SKM-1 (cell line): ENCODE measurements around the gene TMPRSS15.

Experiments used
- DNase-seq: peaks from one replicate; lab custom pipeline; 2025; ENCODE audit not compliant: unreplicated experiment; lab: John Stamatoyannopoulos, UW

Gene TMPRSS15

DNA sequence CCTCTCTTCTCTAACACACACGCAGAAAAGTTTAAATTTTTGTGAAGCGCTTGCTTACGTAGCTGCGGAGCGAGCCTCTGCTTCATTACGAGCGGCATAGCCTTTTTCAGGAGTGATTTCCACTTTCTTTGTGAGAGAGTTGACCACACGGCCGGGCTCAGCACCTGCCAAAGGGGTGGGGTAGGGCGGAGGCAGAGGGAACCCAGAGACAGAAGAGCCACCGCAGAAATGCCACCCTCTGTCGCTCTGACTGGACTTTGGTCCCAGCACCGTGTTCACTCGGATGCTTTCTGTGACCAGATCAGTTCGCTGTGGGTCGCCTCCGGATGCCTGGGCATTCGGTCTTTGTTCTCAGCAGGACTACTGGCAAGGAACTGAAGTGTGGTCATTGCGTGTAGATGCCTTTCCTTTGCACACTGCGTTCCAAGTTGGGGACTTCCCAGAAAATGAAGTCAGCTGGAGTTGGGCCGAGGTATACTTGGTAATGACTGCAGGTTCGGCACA is 158.1 kb downstream of the TMPRSS15 start:
- no peak for DNase-seq

DNA sequence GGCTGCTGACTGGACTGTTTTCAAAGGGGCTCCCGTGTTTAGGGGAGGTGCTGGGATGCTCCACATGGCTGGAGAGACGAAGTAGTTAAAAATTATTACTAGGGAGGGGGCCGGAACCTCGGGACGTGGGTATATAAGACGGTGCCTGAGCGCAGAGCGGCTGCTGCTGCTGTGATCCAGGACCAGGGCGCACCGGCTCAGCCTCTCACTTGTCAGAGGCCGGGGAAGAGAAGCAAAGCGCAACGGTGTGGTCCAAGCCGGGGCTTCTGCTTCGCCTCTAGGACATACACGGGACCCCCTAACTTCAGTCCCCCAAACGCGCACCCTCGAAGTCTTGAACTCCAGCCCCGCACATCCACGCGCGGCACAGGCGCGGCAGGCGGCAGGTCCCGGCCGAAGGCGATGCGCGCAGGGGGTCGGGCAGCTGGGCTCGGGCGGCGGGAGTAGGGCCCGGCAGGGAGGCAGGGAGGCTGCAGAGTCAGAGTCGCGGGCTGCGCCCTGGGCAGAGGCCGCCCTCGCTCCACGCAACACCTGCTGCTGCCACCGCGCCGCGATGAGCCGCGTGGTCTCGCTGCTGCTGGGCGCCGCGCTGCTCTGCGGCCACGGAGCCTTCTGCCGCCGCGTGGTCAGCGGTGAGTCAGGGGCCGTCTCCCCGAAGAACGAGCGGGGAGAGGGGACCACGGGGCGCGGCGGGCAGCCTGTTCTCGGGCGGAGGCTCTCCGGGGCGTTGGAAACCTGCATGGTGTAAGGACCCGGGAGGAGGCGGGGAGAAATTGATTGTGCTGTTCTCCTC is 158.7 kb downstream of the TMPRSS15 start, which contains the start of gene CHODL:
TSS of gene CHODL (plus strand) at position 163 of the 793 bp plus-strand sequence. CDS start at position 554, 391 bp downstream.
- DNase-seq = no peak

DNA sequence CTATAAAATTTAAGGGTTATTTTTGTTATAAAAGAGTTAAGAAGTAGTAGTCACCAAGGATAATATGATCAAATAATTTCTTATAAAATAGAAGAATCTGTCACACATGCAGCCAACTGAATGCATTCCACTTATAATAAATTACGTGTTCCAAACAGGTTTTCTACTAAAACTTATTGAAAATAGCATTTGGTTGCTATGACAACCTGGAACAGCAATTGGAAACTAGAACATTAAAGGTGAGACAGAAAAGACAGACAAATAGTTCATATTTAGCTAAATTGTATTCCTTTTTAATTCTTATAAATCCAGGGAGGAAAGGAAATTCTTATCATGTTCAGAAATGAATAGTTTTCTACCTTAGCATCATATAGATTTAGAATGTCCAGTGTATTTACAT is 168.0 kb downstream of the TMPRSS15 start:
- DNase-seq = no peak

DNA sequence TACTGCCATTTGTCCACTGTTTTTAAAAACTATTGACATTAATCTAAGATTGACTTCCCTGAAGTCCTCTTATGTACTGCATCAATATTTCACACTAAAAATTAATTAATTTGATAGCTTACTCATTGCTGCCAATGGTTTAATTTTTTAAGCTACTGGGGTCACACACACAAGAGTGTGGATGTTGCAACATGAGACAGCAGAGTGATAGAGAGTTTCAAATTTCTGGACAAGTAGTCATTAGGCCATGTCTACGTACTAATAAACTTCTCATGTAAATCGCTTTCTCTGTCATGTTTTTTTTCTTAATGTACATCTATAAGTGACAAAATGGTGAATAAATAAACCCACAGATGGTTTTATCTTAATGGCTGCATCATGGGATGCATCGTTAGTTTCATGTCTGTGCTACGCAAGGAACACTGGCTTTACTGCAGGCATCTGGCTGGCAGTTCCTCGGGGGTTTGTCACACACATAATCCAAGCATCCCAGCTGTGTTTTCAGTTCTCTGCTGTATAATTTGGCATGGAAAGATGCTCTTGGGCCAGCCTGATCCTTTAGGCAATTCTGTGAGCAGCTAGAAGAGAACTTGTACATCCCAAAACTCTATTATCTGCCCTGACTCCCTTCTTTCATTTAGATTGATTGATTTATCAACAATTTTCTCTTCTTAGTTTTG is 175.4 kb downstream of the TMPRSS15 start:
- DNase-seq = no peak

DNA sequence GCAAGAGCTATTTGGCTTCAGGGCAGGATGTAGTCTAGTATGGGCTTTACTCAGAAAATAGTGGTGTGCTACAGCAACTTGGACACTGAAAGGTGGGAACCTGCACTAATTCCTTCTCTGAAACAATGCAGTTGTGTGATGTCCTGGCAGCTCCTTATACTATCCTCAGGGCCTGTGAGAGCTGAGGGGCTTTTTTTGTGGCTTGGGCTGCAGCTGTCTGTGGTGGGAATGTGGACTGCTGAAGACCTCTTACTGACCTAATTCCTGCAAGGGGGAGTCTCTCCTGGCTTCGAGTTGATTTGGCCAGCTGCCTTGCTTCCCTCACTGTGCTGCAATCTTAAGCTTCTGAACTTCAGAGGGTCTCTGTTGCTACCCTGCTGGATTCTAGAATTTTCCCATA is 181.2 kb downstream of the TMPRSS15 start:
- no peak for DNase-seq

DNA sequence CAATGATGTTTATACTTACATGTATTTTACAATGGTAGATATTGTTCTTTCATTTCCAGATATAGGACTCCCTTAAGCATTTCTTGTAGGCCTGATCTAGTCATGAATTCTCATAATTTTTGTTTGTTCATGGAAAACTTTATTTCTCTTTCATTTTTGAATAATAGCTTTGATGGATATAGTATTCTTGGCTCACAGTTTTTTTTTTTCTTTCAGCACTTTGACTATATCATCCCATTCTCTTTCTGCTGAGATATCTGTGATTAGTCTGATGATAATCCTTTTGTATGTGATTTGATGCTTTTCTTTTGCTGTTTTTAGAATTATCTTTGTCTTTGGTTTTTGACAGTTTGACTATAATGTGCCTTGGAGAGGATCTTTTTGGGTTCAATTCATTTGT is 183.1 kb downstream of the TMPRSS15 start:
- no peak for DNase-seq
